Myocyte (in vitro differentiated cells): ENCODE data around the gene KRI1. TPM values are rescaled to one million over a fixed set of nuclear protein-coding genes. Genes with fewer than 3 reads are reported as not detected.
A peak's percentile ranks its signal among the peaks of the same experiment; 100 is the strongest.
"Not testable (repeated sequence)": the region's sequence is repeated elsewhere in the genome, so short reads cannot be mapped to it uniquely, and the experiment has no call there.

Experiments used
- DNase-seq: peaks from one replicate; pipeline ENCODE4 v3.0.0-alpha.2; 2012; ENCODE audit warnings: low read depth
- total RNA-seq: library from RNA; depleted of rRNA; stranded (reverse); fragments of >200 nt; gene quantifications from 2 replicates; pipeline ENCODE4 v1.2.3, GENCODE V29; 2014

Gene KRI1
- total RNA-seq, 1 donor from 2014 or later, result 22.1 TPM

DNA sequence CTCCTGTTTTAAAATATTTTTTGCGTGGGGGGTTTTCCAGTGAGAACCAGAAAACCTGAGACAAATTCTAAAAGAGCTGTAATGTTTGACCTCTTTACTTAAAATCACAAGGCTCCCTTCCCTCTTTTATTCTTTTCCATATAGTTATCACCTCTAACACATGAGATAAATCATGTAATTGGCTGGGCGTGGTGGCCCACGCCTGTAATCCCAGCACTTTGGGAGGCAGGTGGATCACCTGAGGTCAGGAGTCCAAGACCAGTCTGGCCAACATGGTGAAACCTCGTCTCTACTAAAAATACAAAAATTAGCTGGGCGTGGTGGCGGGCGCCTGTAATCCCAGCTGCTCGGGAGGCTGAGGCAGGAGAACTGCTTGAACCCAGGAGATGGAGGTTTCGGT is 14.8 kb downstream of the KRI1 start:
- DNase-seq, result not testable (repeated sequence)

GRCh38 chr19:10550336-10550735 is 15.5 kb downstream of the KRI1 start:
- no peak for DNase-seq

DNA sequence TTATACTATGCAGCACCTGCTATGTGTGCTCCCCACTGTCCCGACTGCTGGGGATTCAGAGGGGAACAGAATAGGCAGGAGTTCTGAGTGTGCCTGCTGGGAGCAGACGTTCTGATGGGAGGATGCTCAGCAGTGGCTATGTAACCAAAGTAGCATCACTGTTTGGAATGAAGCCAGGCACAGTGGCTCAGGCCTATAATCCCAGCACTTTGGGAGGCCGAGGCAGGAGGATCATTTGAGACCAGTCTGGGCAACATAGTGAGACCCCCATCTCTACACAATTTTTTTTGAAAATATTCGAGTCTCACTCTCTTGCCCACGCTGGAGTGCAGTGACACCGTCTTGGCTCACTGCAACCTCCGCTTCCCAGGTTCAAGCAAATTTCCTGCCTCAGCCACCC is 16.1 kb downstream of the KRI1 start:
- no peak for DNase-seq

GRCh38 chr19:10548746-10549276 is 17.0 kb downstream of the KRI1 start:
- DNase-seq, result no peak

DNA sequence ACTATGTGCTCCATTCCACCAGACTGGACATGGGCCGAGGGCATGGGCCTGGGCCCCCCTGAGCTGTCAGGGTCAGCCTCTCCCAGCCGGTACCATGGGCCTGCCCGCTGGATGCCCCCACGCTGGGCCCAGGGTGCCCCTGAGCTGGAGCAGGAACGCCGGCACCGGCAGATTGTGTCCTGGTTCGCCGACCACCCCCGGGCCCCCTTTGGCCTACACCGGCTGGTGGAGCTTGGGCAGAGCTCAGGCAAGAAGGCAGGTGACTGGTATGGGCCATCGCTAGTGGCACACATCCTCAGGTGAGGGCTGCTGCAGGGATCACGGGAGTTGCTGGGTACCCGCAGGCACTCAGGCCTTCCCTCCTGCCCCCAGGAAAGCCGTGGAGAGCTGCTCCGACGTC is 19.0 kb downstream of the KRI1 start:
- DNase-seq, result no peak

DNA sequence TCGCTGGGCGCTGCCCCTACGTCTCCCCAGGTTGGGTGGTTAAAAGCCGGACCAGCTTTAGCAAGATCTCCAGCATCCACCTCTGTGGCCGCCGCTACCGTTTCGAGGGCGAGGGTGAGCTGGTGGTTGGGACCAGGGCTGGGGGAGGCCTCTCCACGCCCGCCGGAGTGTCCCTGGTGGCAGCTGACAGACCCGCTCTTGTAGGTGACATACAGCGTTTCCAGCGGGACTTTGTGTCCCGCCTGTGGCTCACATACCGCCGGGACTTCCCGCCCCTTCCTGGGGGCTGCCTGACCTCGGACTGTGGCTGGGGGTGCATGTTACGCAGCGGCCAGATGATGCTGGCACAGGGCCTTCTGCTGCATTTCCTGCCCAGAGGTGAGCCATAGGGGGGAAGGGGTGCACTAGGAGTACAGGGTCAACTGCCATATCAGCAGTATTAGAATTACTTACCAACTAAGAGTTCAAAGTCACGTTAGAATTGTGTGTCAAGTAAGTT is 21.0 kb downstream of the KRI1 start:
- no peak for DNase-seq

GRCh38 chr19:10544242-10544752 is 21.5 kb downstream of the KRI1 start:
- no peak for DNase-seq

DNA sequence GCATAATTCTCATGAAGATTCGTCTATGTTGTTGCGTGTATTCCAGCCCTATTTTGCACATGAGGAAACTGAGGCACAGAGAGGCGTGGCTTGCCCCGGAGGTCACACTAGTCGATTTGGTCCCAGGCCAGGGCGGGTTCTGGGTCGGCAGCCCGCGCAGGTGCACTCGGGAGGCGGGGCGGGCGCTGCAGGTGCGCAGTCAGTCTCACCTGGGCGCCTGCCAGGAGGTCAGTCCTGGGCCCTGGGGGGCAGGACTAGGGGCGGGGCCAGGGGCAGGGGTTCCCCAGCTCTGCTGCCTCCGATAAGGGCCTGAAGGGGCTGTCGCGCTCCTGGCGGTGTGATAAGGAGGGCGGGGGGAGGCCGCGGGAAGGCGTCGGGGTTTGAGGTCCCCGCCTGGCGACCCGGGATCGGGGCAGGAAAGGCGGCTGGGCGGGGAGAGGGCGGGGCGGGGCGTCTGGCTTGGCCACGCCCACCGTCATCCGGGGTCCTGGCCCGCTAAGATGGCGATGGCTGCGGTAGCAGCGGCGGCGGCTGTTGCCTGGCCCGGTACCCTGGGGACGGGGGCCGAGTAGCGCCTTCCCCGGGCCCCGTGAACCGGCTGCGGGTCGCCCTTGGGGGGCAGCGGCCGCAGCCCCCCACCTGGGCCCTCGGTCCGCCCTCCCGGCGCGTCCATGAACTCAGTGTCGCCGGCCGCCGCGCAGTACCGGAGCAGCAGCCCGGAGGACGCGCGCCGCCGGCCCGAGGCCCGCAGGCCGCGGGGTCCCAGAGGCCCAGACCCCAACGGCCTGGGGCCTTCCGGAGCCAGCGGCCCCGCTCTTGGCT is 22.2 kb downstream of the KRI1 start, which contains the start of gene ATG4D:
TSS of gene ATG4D (plus strand) at position 485 of the 822 bp plus-strand sequence. CDS start at position 672, 187 bp downstream.
- peak; percentile 76 for DNase-seq

DNA sequence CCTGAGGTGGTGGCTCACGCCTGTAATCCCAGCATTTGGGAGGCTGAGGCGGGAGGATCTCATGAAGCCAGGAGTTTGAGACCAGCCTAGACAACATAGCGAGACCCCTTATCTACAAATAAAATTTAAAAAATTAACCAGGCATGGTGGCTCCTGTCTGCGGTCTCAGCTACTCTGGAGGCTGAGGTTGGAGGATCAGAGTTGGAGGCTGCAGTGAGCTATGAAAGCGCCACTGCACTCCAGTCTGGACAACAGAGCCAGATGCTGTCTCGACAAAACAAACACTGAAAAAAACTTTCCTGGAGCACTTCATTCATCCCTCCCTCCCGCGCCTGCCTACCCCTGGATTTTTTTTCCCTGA is 22.8 kb downstream of the KRI1 start:
- no peak for DNase-seq

GRCh38 chr19:10539016-10539415 is 26.8 kb downstream of the KRI1 start:
- DNase-seq, result not testable (repeated sequence)

DNA sequence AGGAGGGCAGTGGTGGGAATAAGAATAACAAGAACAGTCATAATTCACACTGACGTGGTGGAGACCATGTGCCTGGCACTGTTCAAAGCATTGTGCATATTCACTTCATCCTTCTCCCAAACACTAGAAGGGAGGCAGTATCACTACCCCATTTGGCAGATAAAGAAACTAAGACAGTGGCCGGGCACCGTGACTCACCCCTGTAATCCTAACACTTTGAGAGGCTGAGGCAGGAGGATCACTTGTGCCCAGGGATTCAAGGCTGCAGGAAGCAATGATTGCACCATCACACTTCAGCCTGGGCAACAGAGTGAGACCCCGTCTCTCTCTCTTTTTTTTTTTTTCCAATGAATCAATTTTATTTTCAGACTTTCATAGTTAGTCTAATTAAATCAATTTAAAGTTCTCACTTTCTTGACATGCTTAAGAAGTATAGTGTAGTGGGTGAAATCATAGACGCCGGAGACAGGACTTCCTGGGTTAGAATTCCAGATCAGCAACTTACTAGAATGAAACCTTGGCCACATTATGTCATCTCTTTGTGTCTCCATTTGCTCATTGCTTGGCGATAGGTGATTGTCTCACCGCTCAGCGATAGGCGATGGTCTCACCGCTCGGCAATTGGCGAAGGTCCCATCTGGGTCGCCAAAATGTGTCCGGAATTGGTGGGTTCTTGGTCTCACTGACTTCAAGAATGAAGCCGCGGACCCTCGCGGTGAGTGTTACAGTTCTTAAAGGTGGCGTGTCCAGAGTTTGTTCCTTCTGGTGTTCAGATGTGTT is 27.4 kb downstream of the KRI1 start:
- no peak for DNase-seq

GRCh38 chr19:10537668-10538067 is 28.1 kb downstream of the KRI1 start:
- DNase-seq, result no peak

GRCh38 chr19:10535613-10536012 is 30.2 kb downstream of the KRI1 start:
- DNase-seq, result no peak

DNA sequence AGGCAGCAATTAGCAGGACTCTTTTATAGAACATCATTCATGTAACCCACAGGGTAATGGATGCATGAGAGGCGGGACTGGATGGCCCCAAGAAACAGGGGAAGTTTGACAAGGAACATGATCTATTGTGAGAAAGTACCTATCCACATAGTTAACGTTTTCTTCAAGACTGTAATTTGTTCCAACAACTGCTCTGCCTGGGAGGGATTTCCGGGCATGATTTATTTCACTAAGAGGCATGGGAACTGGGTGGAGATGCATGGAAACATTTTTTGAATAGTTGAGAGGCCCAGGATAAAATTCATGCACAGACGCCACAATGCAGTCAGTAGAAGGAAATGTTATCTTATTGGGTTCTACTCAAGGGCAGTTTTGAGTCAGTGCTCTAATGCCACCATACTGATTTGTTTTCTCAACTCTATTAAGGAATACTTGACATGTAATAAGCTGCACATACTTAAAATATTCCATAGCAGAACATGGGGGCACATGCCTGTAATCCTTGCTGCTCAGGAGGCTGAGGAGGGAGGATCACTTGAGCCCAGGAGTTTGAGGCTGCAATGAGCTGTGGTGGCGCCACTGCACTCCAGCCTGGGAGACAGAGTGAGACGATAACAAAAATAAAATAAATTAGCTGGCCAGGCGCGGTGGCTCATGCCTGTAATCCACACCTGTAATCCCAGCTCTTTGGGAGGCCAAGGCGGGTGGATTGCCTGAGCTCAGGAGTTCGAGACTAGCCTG is 32.0 kb downstream of the KRI1 start:
- peak; percentile 65 for DNase-seq

DNA sequence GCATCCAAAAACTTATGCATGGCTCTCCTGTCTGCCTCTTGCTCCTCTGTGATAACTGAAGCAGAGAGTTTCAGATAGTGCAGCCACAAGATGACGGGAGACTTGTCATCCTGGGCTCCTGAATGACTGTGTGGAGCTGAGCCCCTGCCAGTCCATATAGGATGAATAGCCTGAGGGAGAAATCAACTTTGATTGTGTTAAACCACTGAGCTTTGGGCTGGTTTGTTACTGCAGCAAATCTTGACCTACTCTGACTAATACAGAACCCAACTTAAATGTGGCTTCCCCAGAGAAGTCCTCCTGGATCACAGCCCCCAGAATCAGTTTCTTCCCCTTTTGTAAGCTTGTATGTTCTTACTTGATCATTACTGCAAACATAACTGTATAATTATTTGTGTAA is 33.4 kb downstream of the KRI1 start:
- DNase-seq, result no peak

- not testable (repeated sequence) for DNase-seq
These were observed 38.9 kb downstream of the KRI1 start for GRCh38 chr19:10526887-10527286.

- DNase-seq, result no peak
These were observed 40.2 kb downstream of the KRI1 start for GRCh38 chr19:10525636-10526035.

GRCh38 chr19:10523135-10523636 is 42.6 kb downstream of the KRI1 start:
- no peak for DNase-seq

DNA sequence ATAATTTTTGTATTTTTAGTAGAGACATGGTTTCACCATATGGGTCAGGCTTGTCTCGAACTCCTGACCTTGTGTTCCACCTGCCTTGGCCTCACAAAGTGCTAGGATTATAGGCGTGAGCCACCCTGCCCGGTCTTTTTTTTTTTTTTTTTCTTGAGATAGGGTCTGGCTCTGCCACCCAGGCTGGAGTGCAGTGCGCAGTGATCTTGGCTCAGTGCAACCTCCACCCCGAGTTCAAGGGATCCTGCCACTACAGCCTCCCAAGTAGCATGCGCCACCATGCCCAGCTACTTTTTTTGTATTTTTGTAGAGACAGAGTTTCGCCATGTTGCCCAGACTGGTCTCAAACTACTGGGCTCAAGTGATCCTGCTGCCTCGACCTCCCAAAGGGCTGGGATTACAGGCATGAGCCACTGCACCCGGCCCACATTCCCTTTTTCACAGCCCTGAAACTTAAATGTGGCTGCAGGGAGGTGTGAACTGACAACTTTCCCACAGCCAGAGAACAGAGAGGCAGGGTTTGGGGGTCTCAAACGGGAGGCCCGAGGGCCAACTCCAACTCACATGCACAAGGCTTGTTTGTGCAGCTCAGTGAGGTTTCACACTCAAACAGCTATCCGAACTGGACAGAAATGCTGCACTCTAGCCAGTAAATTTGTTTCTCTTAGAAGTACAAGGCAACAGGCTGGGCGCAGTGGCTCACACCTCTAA is 44.2 kb downstream of the KRI1 start:
- DNase-seq, result no peak

DNA sequence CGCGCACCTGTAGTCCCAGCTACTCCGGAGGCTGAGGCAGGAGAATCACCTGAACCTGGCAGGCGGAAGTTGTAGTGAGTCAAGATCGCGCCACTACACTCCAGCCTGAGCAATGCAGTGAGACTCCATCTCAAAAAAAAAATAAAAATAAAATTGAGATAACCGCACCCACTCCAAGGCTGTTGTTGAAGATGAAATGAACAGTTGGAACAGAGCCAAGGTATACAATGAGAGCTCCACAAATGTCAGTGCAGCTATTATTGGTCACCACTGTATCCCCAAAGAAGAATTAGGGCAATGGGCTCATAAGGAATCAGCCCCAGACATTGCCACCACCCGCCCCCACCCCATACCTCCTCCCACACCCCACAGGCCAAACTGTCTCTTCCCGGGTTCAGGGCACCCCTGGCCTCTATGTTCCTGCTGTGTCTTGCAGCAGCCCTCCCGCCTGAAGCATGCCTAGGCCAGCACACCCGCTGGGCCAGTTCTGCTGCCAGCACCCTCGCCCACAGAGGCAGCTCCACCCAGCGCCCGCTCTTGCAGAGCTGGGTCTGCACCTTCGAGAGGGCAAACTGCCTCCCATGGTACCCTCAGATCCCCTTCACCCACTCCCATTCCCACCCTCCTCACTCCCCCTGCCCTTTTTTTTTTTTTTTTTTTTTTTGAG is 45.0 kb downstream of the KRI1 start:
- DNase-seq, result no peak
